Measurements from ENCODE around the gene PCSK4.

DNA sequence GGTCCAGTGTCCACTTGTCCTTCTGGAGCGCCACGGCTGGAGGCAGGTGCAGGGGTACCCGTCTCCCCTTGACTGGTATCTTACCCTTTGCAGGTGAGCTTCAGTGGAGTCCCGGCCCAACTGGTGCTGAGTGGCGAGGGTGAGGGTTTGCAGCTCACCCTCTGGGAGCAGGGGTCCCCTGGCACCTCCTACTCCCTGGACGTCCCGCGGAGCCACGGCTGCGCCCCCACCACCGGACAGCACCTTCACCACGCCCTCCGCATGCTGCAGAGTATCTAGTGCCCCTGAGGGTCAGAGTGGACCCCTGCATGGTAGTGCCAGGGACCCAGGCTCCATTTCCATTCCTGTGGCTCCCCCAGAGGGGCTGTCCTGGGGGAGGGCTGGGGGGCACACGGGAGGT, 44.8 kb upstream of the PCSK4 start:
- TF ChIP-seq CTCF (IDR thresholded peaks at IDR 0.05; ENCODE audit: extremely low read depth in 1 of 2, insufficient read depth in 1 of 2, low read depth in 1 of 2, low read length in 2 of 2) (no peak), GATA2 (IDR thresholded peaks at IDR 0.05; ENCODE audit: insufficient read depth, insufficient read length, low read depth, low read length) (no peak), POLR2A (IDR thresholded peaks at IDR 0.05; ENCODE audit: low read depth, low read length) (no peak)

Data from endothelial cell of umbilical vein (primary cell).